Stimulated activated CD4-positive, alpha-beta T cell treated with anti-CD3 and anti-CD28 coated beads, Interleukin-1b, Interleukin-23, amount 100 ng/mL, for 48 hours (primary cell): ENCODE measurements around the gene RPL13.
"Not testable (repeated sequence)": the region's sequence is repeated elsewhere in the genome, so short reads cannot be mapped to it uniquely, and the experiment has no call there.

Source experiments
- DNase-seq: peaks from one replicate; pipeline ENCODE4 v3.0.0-alpha.2; 2020

Gene RPL13

GRCh38 chr16:89581045-89581695, 20.7 kb downstream of the RPL13 start:
- no peak for DNase-seq

DNA sequence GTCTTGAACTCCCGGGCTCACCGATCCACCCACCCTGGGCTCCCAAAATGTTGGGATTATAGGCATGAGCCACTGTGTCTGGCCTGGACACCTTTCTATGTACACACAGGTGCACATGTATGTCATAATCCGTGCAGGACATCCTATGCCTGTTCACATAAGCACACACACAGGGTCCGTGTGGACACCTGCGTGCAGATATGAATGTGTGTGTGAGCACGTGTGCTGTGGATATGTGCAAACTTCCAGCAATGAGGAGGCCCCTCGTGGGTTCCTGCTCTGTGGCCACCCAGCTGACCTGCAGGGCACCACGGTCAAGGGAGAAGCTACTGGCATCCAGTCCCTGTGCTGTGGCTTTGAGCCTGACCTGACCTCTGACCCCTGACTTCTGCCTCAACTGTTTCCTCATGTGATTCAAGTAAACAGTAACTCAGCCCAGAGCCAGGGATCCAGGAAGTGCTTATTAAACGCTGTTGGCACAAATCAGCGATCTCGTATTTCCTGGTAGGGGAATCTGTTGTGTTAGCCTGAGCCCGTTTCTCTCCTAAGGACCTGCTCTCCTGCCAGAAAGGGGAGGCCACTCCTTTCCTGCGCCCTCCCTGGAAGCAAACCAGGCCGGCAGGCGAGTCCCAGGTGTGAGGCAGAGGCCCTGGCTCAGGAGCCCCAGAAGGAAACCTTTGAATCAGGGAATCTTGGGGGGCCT, 21.5 kb downstream of the RPL13 start:
- DNase-seq, result no peak

- no peak for DNase-seq
Observed at GRCh38 chr16:89582614-89583196, 22.2 kb downstream of the RPL13 start.

GRCh38 chr16:89583197-89583894, 22.9 kb downstream of the RPL13 start:
- no peak for DNase-seq

DNA sequence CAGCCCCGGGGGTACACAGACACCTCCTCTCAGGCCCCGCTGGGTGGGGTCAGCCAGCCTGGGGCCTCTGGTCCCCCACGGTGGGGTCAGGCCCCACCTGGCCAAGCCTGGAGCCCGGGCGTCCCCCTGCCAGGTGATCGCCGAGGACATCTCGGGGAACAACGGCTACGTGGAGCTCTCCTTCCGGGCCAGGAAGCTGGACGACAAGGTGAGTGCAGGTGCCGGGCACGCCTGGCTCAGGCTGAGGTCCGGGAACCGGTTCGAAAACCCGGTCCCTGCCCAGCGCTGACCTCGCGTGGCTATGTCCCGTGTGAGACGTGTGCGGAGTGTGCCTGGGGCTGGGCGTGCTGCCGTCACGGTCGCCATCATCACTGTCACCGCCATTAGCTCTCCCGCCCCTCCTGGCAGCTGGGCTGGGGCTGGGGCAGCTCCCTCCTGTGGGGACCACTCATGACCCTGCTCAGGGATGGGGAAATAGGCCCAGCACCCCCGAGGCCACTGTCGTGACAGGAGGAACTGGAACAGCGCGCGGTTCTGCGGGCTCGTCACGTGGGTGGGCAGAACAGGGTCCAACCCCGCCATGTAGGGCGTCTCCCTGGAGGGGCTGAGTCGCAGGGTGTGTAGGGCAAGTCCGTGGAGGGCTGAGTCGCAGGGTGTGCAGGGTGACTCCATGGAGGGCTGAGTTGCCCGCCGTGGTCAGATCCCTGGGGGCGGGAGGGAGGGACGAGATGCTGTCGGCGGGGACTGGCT, 23.6 kb downstream of the RPL13 start:
- no peak for DNase-seq

GRCh38 chr16:89584768-89585549, 24.5 kb downstream of the RPL13 start:
- no peak for DNase-seq

- no peak for DNase-seq
Observed at GRCh38 chr16:89586218-89586617, 25.7 kb downstream of the RPL13 start.

GRCh38 chr16:89586853-89587252, 26.4 kb downstream of the RPL13 start:
- no peak for DNase-seq

- not testable (repeated sequence) for DNase-seq
Observed at GRCh38 chr16:89587676-89588075, 27.2 kb downstream of the RPL13 start.

DNA sequence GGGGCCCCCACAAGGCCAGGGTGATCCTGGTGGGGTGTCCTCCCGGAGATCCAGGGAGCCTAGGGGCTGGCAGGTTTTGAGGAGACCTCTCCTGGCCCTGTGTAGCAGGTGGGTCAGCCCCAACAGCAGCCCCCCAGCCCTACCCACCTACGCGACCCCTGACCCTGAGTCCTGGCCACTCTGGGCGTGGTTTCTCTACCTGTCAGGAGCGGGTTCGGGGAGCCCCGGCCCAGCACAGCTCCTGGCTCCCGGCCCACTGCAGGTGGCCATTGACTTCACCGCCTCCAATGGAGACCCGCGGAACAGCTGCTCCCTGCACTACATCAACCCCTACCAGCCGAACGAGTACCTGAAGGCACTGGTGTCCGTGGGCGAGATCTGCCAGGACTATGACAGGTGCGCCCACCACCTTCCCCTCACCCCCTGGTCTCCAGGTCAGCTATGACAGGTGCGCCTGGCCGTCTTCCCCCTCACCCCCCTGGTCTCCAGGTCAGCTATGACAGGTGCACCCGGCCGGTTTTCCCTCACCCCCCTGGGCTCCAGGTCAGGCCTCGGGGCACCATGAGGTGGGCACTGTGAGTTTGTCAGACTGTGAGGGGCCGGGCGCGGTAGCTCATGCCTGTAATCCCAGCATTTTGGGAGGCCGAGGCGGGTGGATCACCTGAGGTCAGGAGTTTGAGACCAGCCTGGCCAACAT, 28.1 kb downstream of the RPL13 start:
- DNase-seq, result no peak

GRCh38 chr16:89589241-89589926, 28.9 kb downstream of the RPL13 start:
- DNase-seq, result no peak

- no peak for DNase-seq
Observed at GRCh38 chr16:89593841-89594240, 33.4 kb downstream of the RPL13 start.

GRCh38 chr16:89595330-89596060, 35.0 kb downstream of the RPL13 start:
- DNase-seq, result no peak

DNA sequence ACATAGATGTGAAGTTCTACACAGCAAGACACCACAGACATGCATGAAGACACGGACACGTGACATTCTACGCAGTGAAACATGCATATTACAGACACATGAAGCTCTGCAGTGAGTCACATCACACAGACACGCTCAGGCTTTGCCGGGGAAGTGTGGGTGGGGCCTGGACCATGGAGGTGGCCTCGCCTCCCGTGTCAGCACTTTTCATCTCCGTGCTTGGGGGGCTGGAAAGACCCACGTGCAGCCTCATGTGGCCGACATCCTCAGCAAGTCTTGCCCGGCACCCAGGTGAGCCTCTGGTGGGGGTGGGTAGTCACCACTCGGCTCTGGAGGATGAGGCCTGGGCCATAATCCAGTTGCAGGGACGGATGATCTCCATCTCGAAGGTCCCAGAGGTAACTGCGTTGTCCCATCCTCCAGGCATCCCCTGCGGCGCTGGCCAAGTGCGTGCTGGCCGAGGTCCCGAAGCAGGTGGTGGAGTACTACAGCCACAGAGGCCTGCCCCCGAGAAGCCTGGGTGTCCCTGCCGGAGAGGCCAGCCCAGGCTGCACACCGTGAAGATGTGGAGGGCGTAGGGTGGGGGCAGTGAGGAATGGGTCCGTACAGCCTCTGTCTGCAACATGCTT, 35.7 kb downstream of the RPL13 start:
- DNase-seq, result no peak

DNA sequence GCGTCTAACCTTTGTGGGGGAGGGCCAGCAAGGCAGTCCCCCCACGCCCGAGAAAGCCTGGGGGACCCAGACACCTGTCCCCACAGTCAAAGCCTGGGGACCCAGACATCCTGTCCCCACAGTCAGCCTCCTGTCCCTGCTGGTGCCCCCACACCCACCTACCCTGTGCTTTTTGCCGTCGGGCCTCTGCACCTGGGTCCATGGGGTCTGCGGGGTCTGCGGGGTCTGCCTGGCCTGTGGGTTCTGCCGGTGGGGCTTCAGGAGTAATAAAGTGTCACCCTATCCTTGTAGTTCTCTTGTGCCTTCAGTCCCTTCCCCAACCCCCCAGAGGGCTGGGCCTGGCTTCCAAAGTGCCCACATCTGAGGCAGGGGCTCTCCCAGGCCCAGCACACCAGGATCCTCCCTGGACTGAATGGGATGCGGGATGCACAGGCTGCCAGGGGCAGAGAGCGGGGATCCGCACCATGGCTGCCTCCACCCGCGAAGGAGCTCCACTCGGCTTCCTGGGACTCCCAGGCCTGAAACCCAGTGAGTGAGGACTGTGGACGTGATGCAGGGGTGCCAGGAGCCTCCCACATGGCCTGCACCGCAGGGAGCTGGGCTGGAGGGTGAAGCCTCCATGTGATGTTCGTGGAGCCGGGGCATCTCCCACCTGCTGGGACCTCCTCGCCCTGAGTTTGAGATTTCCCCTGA, 36.6 kb downstream of the RPL13 start:
- DNase-seq, result no peak

GRCh38 chr16:89598199-89598598, 37.7 kb downstream of the RPL13 start:
- no peak for DNase-seq

DNA sequence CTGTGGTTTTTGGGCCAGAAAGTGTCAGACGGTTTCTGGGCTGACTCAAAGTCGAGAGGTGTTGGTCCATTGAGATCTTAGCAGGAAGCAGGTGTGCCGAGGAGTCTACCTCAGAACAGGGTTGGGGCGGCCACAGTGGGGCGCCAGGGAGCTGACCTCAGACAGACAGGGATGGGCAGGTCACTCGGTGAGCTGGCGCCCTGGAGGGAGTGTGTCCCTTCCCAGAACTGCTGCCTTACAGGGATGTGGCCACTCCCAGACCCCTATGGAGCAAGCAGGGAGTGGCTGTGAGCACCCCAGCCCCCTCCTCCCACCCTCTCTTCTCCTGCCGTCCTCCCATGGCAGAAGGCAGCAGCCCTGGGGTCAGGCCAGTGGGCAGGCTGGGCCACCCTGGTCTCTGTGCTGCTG, 39.0 kb downstream of the RPL13 start:
- DNase-seq, result peak; percentile 40

GRCh38 chr16:89599902-89600301, 39.4 kb downstream of the RPL13 start:
- no peak for DNase-seq

- no peak for DNase-seq
Observed at GRCh38 chr16:89600427-89600826, 39.9 kb downstream of the RPL13 start.
